Activated naive CD4-positive, alpha-beta T cell treated with anti-CD3 and anti-CD28 coated beads, Interleukin-2, amount 50 U/mL, for 16 hours (primary cell): ENCODE results near the gene TNNI3.
"Not testable (repeated sequence)": the region's sequence is repeated elsewhere in the genome, so short reads cannot be mapped to it uniquely, and the experiment has no call there.

Source experiments
- DNase-seq: peaks from one replicate; pipeline ENCODE4 v3.0.0-alpha.2; 2020

TNNI3 gene

DNA sequence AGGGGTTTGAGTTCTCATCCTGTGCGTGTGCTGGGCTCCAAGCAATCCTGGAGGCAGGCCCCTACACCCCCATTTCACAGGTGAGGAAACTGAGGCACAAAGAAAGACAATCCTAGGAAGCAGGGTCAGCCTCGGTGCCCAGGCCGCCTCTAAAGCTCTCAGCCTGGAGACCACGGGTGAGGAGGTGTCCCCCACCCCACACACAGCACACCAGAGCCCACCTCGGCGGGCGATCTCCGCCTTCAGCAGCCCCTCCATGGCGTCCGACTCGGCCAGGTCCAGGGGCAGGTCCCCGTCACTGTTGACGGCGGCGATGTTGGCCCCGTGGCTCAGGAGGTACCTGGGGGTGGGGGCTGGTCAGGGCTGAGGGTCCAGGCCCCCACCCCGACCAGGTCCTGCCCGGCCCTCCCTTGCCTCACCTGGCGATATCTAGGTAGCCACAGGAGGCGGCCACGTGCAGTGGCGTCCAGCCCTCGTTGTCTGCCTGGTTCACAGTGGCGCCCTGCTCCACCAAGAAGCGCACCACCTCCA, 45.2 kb downstream of the TNNI3 start:
- DNase-seq: no peak

DNA sequence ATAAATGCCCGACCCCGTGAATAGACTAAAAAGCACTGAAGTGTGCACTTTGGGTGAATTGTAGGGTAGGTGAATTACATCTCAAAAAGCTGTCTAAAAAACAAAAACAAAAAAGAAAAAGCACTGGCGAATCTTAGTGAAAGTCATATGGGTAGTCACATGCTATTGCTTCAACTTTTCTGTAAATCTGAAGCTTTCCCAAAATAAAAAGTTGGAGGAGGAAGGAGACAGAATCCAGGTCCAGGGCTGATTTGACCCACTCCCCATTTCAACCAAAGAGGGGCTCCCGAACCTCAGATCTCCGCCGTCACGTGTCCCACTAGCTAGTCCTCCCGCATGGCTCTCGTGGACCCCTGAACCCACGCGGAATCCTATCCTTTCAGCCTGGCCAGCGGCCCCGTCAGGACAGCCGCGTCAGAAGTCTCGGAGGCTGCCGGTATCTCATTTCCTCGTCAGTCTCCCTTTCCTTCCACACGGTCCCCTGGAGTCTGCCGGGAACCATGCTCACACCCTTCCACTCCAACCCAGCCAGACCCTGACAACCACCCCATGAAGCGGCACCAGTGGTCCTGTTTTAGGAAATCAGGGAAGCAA, 46.2 kb downstream of the TNNI3 start:
- no peak for DNase-seq

DNA sequence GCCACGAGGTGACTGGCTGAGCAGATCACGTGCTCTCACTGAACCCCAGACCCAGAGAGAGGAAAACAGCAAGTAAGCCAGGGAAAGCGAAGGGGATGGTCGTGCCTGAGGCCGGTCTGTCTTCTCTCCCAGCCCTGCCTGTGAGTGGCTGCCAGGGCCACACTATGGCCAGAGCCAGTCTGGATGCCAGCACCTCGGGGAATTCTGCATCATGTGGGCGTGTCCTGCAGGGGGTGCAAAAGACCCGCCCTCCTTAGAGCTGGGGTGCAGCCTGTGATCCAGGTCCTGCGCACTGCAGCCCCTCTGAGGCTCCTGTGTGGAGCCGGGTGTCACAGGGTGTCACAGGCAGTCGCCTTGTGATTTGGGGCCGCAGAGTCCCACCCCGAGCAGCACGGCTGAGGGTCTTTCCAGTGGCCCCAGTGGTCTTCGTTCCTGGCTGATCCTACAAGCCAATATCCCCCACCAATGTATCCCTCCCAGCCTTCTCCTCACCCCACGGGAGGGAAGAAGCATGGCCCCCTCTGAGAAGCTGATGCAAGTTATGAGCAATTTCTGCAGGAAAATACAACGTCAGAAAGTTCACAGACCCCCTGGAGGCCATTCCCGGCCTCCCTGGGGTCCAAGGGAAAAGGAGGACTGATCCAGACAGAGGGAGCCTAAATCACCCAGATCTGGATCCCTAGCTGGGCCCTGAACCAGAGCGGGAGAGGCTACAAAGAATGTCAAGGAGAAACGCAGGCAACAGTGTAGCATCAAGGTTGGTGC, 47.8 kb downstream of the TNNI3 start:
- DNase-seq: no peak

DNA sequence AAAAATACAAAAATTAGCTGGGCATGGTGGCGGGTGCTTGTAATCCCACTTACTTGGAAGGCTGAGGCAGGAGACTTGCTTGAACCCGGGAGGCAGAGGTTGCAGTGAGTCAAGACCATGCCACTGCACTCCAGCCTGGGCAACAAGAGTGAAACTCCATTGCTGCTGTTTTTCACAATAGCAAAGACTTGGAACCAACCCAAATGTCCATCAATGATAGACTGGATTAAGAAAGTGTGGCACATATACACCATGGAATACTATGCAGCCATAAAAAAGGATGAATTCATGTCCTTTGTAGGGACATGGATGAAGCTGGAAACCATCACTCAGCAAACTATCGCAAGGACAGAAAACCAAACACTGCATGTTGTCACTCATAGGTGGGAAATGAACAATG, 50.3 kb downstream of the TNNI3 start:
- not testable (repeated sequence) for DNase-seq

DNA sequence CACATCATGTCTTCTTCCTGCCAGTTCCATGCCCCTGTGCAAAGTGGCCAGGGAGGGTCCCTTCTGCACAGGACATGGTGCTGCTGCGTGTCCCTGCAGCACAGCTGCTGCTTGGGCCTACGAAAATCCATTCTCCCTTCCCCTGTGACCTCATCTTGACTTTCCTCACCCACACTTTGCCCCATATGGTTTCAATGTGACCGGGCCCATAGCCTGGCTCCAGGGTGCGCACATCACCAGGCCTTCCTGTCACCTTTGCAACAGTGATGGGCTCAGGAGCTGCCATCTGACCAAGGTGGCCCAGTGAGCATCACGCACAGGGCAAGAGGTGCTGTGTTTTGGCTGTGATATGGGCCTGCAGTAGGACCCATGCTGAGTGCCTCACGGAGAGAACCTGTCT, 50.9 kb downstream of the TNNI3 start:
- no peak for DNase-seq

DNA sequence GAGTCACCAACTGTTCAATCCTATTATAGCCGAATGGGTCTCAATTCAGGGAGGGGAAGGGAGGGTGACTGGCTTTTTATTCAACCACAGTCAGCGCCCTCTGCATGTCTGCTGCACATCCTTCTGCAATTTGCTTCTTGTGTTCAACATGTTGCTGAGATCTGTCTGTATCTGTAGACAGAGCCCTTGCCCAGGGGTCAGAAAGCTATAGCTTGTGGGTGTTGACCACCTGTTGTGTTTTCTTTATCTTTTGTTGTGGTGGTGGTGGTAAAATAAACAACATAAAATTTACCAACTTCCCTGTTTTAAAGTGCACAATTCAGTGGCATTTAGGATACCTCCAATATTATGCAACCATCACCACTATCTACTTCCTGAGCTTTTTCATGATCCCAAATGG, 52.3 kb downstream of the TNNI3 start:
- no peak for DNase-seq

DNA sequence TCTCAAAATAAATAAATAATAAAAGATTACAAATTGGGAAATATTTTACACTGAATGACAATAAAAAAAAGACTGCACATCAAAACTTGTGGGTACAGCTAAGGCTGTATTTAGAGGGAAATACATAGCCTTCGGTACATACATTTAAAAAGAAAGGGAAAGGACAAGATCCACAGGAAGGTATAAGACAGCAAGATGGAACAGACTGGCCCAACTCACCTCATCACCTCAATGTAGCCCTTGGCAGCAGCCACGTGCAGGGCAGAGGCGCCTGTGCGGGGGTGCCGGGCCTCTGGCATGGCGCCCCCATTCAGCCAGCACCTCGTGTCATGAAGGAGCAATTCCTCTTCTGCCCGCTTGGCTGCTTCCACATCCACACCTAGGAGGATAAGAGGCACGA, 54.3 kb downstream of the TNNI3 start:
- DNase-seq: no peak
